Posterior cingulate gyrus (tissue), 11 donors: Measurements from ENCODE around the gene TRIM2.

ENCODE experiments used
- DNase-seq, 10 donors: peaks; one replicate each; pipeline versions ENCODE4 v3.0.0 to v3.0.0-alpha.2; 2020 to 2021; ENCODE audit warnings: mixed read lengths in 3 of 10
- intact Hi-C: fragments of 100-400 bp; cut with DNase I; formaldehyde crosslinking; loops from one replicate; pipeline ENCODE4 v1.15.1; 2023

TRIM2 gene

GRCh38 chr4:153314915-153315314 is 110.7 kb downstream of the TRIM2 start:
- intact Hi-C loops = loop anchor here (5.0 kb wide), 1 partner anchor 103 kb away; no protein-coding TSS in a partner anchor
- peak in 1 of 10 donors; percentile 27 for DNase-seq

- intact Hi-C loops = loop anchor here (1.0 to 5.0 kb wide), 2 partner anchors 107 to 176 kb away; no protein-coding TSS in a partner anchor
- DNase-seq = no peak
Measured at GRCh38 chr4:153318696-153319320, 114.6 kb downstream of the TRIM2 start.

GRCh38 chr4:153322791-153323190 is 118.5 kb downstream of the TRIM2 start:
- intact Hi-C loops = no loop called here

DNA sequence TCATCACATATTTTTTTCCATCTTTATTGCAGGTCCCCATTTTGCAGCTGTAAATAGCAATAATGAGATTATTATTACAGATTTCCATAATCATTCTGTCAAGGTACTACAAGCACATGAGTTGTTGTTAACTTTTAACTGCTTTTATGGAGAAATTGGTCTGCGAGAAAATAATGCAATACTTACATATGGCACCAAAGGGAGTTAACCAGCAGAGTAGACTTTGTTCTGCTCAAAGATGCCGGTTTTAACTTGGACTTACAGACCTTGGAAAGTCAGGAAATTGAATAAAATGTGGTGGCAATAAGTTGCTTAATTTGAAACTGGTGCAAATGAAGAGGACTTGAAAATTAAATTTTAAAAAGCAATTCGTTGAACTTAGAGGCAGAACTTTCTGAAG is 119.8 kb downstream of the TRIM2 start:
- no peak for DNase-seq
- intact Hi-C loops = no loop called here

More at GRCh38 chr4:153322791-153323190, 118.5 kb downstream of the TRIM2 start:
- peak in 2 of 10 donors; percentile 15 to 85 for DNase-seq

- no peak for DNase-seq
- intact Hi-C loops = no loop called here
Measured at GRCh38 chr4:153325558-153325957, 121.3 kb downstream of the TRIM2 start.

- DNase-seq = peak in 1 of 10 donors; percentile 48
Measured at GRCh38 chr4:153326513-153326912, 122.3 kb downstream of the TRIM2 start.

DNA sequence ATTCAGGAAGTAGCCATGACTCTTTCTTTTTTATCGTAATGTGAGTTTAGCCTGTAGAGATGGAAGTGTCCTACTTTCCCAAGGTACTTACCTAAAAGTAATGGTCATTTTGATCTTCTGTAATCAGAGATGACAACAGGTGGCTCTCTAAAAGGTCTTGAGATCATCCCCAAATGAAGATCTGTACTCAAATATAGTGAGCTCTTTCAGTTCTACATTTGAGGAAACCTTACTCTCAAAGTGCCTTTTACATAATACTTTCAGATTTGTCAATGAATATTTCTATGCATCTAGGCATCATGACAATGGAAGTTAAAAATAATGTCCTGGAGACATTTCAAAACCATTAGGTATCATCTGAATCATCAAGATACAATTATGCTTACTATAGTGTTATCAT is 123.0 kb downstream of the TRIM2 start:
- no peak for DNase-seq
- intact Hi-C loops = no loop called here

More at GRCh38 chr4:153326513-153326912, 122.3 kb downstream of the TRIM2 start:
- intact Hi-C loops = no loop called here

DNA sequence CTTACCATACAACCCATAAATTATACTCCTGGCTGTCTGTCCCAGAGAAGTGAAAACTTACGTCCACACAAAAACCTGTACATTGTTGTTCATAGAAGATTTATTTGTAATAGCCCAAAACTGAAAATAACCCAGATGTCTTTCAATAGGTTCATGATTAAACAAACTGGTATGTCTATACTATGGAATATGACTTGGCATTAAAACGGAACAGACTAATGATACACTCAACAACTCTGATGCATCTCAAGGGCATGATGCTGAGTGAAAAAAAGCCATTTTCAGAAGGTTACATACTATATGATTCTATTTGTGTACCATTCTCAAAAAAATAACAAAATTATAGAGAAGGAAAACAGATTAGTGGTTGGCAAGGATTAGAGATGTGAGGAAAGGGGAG is 128.7 kb downstream of the TRIM2 start:
- intact Hi-C loops = no loop called here
- no peak for DNase-seq

DNA sequence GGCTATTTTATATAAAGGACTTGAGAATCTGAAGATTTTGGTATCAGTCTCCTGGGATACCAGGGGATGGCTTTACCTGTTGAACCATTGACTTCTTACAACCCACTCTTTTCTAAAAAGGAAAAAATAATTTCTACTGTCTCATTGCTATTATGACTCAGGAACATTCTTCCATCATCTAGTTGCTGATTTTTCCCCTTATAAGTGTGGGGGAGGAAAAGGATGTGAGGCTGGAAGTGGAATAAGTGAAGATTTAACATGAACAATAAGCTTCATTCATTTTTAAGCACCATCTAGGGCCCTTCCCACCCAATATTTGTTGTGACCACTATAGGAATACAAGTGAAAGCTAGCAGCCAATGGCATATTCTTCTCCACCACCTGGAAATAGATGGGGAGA is 129.6 kb downstream of the TRIM2 start:
- intact Hi-C loops = no loop called here
- no peak for DNase-seq

DNA sequence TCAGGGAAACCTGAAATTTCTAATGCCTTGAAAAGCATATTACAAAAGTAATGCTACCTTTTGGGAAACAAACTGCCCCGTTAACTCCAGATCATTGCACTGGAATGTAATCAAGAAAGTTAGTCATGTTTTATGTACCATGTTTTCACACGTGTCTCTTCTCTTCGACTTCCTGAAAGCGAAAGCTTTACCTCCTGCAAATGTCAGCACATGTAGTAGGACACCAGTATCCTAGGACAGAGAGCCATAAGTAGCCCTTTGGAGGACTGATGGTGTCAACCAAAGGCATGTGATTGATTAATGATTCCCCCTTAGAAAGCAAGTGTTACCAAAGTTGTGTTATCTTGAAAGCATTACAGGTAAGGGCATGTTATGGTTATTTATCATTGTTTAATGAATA is 131.4 kb downstream of the TRIM2 start:
- no peak for DNase-seq
- intact Hi-C loops = no loop called here

DNA sequence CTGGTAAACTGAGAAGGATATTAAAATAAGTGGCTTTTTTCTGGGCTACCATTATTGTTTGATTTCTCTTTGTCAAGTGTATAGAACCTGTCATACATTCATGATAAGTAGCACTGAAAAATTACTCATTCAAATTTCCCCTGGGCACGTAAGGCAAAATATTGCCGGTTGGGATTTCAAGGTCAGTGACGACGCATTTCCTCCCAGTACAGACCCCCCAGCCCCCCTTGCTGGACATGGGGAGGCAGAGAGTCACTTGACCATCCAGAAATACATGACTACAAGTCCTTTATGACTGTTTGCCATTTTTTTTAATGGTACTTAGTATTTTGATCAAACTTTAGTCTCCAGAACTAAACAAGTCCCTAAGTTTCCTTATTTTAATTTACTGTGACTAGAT is 133.4 kb downstream of the TRIM2 start:
- intact Hi-C loops = no loop called here
- no peak for DNase-seq

- DNase-seq = no peak
- intact Hi-C loops = loop anchor here (5.0 to 10.0 kb wide), 3 partner anchors 199 to 403 kb away; no protein-coding TSS in a partner anchor
Measured at GRCh38 chr4:153341575-153342090, 137.4 kb downstream of the TRIM2 start.

DNA sequence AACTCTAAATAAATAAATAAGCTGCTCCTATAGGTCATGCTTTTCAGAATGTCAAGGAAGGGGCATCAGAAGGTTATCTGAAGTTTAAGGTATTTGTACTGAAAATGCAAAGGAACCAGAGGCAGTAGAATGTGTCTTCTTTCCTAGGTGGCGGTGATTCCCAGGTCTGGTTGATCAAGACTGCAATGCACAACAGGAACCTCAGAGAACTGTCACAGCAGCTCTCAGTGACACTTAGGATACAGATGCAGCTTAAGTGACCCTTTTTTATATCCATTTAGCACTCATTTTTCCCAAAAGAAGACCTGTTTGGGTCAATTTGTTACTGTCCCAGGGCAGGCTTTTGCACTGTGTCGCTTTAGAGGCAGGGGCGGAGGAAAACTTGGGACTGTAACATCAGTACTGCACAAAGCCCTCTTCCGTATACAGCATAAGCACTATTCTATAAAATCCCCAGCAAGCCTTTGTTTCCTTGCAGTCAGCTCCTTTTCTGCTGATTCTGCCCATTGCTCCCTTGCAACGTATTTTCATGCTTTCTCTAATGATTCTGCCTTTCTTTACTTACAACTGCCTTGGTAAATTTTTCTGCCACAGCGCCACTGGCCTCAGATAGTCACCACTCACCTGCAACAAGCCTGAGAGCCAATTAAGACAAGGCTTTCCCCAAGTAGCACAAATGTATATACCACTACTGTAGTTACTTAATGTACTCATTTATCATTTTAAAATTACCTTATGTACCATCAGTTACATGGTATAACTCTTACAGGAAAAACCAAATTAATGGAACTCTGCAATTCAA is 138.7 kb downstream of the TRIM2 start:
- DNase-seq = no peak
- intact Hi-C loops = loop anchor here (5.0 to 10.0 kb wide), 3 partner anchors 201 to 402 kb away; no protein-coding TSS in a partner anchor

DNA sequence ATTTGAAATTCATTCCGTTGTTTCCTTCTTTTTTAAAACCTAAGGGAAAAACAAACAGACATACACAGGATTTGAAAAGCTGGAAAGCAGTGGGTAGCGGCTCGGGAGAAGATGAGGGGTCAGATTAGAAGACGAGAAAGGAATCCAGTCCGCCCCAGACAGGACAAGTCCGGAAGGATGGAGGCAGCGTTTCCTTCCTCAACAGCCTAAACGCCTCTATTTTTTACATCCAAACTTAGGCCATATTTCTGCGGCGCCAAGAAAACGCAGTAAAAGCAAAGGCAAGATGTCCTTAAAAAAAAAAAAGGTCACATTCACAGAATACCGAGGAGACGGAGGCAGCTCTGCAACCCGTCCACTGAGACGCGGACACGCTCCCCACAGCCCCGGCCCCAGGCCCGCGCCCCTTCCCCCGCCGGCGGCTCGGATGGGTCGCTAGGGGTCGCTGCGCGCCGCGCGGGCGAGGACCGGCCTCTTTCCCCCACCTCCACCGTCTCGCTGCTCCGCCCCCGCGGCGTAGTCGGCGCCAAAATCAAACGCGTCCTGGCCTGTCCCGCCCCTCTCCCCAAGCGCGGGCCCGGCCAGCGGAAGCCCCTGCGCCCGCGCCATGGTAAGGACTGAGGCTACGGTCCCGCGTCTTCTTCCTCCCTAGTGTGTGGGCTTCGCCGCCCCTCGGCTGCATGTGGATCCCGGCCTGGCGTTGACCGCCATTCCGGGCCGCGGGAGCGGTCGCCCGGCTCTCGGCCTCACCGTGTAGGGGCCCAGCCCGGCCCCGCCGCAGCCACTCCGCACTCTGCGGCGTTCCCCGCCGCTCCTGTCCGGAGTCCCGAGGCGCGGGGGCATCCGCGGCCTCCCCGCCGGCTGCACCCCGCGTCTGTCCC is 140.1 kb downstream of the TRIM2 start, which contains the start of gene MND1:
TSS of gene MND1 (plus strand) at position 558 of the 881 bp plus-strand sequence. CDS start at position 608, 50 bp downstream.
- DNase-seq = peak; percentile 71 to 97 (median 84)
- intact Hi-C loops = loop anchor here (1.0 to 10.0 kb wide), 5 partner anchors 123 to 400 kb away; partner anchors contain the start of gene TMEM131L

DNA sequence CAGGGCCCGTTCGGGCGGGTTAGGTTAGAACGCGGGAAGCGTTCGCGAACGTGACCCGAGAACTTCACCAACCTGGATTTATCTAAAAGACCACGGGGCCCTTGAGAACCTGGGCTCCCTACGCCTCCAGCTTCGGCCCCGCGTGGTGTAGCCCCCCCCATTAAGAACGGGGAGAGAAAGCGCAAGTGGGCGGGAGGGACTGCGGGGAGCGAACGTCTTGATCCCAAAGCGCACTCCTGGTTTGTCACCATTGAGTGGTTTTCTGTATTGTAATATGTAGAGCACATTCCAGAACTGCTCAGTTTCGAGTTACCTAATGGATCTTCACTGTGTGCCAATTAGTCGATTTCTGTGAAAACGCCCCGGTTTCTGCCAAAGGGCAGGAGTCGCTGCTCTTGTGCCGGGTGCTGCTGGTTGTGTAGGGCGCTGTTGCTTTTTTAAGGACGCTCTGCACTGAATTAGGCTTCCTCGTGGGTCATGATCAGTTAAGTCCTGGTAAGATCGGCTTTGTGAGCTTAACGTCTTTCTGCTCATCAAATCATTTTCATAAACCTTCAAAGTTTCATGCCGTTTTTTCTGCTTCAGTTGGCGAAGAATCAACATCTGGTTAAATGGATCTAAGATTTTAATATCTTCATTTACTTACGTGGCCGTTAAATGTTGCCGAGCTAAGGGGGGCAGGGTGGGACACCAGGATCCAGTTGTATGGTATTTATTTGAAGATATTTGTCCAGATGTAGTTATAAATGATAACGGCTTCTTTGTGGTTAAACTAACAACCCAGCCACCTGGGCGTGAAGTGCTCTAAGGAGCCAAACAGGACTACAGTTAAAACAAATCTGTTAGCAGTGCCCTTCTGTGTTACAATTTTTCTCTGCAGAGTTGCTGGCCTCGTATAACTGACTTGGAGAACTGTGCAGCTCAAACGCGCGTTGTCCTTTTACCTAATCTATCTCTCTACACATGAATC is 141.1 kb downstream of the TRIM2 start:
- peak in 7 of 10 donors; percentile 16 to 85 (median 32) for DNase-seq
- intact Hi-C loops = loop anchor here (5.0 to 10.0 kb wide), 2 partner anchors 122 to 400 kb away; partner anchors contain the start of gene TMEM131L

GRCh38 chr4:153346031-153346430 is 141.8 kb downstream of the TRIM2 start:
- intact Hi-C loops = loop anchor here (5.0 to 10.0 kb wide), 2 partner anchors 121 to 399 kb away; partner anchors contain the start of gene TMEM131L
- DNase-seq = no peak

GRCh38 chr4:153346563-153346962 is 142.3 kb downstream of the TRIM2 start:
- intact Hi-C loops = loop anchor here (5.0 to 10.0 kb wide), 2 partner anchors 121 to 398 kb away; partner anchors contain the start of gene TMEM131L
- DNase-seq = no peak

DNA sequence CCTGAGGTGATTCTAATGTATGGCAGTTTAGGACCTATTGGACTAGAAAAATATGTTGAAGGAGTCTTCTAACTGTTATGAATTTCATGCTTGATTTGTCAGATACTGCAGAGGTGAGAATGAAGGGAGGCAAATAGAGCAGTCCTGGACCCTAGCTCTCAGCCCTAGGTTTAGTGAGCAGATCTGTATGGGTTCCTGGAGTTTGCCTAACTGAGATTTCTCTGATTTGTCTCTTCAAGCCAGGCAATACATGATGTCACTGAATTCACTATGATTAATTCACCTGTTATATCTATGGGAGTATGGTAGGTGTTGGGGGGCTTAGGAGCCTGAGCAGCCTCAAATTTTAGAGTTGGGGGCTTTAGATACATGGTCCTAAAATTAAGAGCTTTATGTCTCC is 142.9 kb downstream of the TRIM2 start:
- intact Hi-C loops = loop anchor here (5.0 to 10.0 kb wide), 2 partner anchors 120 to 398 kb away; partner anchors contain the start of gene TMEM131L
- no peak for DNase-seq
